ENCODE results near the gene MBD5.

The MBD5 gene

GRCh38 chr2:148021059-148021861 is at the start of gene MBD5:
Gene MBD5 (plus strand): TSS chr2:148021091.
- TF ChIP-seq TAF1 (IDR thresholded peaks at IDR 0.05; ENCODE audit: low read depth) (peak; percentile 73), YY1 (IDR thresholded peaks at IDR 0.05; ENCODE audit: low read depth) (no peak)

DNA sequence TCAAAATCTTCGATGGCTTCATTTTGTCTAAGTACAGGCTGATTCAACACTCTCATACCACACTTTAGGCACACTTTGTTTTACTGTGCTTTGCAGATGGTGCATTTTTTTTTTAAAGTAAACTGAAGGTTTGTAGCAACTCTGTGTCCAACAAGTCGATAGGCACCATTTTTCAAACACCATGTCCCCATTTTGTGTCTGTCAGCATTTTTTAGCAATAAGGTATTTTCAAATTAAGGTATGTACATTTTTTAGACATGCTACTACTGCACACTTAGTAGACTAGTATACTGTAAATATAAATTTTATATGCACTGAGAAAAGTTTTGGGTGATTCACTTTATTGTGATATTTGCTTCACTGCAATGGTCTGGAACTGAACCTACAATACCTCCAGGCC is 44.8 kb upstream of the MBD5 start:
- TF ChIP-seq YY1 (IDR thresholded peaks at IDR 0.05; ENCODE audit: low read depth) (no peak), RAD21 (IDR thresholded peaks at IDR 0.05; ENCODE audit: low read depth) (no peak)
- TF ChIP-seq, protein P1, sequence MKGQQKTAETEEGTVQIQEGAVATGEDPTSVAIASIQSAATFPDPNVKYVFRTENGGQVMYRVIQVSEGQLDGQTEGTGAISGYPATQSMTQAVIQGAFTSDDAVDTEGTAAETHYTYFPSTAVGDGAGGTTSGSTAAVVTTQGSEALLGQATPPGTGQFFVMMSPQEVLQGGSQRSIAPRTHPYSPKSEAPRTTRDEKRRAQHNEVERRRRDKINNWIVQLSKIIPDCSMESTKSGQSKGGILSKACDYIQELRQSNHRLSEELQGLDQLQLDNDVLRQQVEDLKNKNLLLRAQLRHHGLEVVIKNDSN (IDR thresholded peaks at IDR 0.05): no peak

- no peak for TF ChIP-seq TAF1 (IDR thresholded peaks at IDR 0.05; ENCODE audit: low read depth)
- no peak for TF ChIP-seq ZBTB7A (IDR thresholded peaks at IDR 0.05; ENCODE audit: low read depth)
- TF ChIP-seq TCF12 (IDR thresholded peaks at IDR 0.05; ENCODE audit: low read depth): no peak
- TF ChIP-seq CREB1 (IDR thresholded peaks at IDR 0.05; ENCODE audit: low read depth): no peak
- TF ChIP-seq EP300 (IDR thresholded peaks at IDR 0.05; ENCODE audit: borderline replicate concordance): no peak
- TF ChIP-seq RAD21 (IDR thresholded peaks at IDR 0.05; ENCODE audit: low read depth): no peak
- no peak for TF ChIP-seq CEBPB (IDR thresholded peaks at IDR 0.05)
- TF ChIP-seq FOXM1 (IDR thresholded peaks at IDR 0.05; ENCODE audit: borderline replicate concordance, low read depth): no peak
- no peak for TF ChIP-seq YY1 (IDR thresholded peaks at IDR 0.05; ENCODE audit: low read depth)
- no peak for TF ChIP-seq REST (IDR thresholded peaks at IDR 0.05; ENCODE audit: low read depth)
These were observed 43.2 kb upstream of the MBD5 start for GRCh38 chr2:147977679-147978078.

- TF ChIP-seq TAF1 (IDR thresholded peaks at IDR 0.05; ENCODE audit: low read depth) (no peak), CREB1 (IDR thresholded peaks at IDR 0.05; ENCODE audit: low read depth) (no peak), TEAD4 (IDR thresholded peaks at IDR 0.05) (no peak), EGR1 (IDR thresholded peaks at IDR 0.05) (no peak), EP300 (IDR thresholded peaks at IDR 0.05; ENCODE audit: borderline replicate concordance) (no peak), FOXM1 (IDR thresholded peaks at IDR 0.05; ENCODE audit: borderline replicate concordance, low read depth) (no peak), TCF12 (IDR thresholded peaks at IDR 0.05; ENCODE audit: low read depth) (no peak)
These were observed 39.9 kb upstream of the MBD5 start for GRCh38 chr2:147980940-147981528.

DNA sequence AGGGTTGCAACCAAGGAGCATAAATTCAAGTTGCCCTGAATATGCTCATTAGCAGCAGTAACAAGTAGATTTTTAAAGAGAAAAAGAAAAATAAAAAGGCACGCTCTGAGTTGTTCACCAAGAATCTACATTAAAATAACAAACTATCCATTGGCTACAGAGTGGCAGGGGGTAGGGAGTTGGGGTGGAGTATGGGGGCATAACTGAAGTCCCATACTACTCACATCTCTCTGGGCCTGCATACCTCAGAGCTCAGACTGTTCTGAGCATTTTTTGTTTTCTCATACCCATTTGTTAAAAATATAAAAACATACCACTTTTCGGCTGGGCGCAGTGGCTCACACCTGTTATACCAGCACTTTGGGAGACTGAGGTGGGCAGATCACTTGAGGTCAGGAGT is 31.8 kb upstream of the MBD5 start:
- TF ChIP-seq TCF12 (IDR thresholded peaks at IDR 0.05; ENCODE audit: low read depth) (no peak), EGR1 (IDR thresholded peaks at IDR 0.05) (no peak), MAX (IDR thresholded peaks at IDR 0.05) (no peak), ZBTB7A (IDR thresholded peaks at IDR 0.05; ENCODE audit: low read depth) (no peak), FOXM1 (IDR thresholded peaks at IDR 0.05; ENCODE audit: borderline replicate concordance, low read depth) (no peak)

DNA sequence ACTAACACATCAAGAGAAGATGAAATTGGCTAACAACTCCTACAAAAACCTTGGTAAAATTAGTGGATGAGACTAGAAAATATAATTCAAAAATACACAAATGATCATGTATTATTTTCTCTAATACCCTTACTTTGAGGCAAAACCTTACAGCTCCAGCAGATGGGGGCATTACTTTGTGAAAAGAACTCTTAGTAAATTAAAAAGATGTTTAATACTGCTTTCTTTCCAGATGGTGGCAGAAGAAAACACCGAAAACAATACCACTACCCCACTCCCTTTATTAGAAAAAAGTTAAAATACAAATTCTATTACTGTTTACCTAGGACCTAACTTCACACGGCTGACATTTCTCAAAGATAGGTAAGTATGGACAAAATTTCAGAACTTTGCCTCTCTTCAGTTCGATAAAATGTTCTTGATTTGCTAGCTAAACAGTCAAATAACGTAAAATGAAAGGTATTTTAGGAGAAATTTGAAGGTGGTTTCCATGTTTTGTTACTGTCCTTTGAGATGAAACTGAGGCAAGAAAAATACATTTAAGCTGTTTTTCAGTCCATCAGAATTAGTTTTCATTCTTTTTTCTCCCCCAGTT is 31.0 kb upstream of the MBD5 start:
- TF ChIP-seq CREB1 (IDR thresholded peaks at IDR 0.05; ENCODE audit: low read depth): no peak
- no peak for TF ChIP-seq YY1 (IDR thresholded peaks at IDR 0.05; ENCODE audit: low read depth)
- peak; percentile 54 for TF ChIP-seq RAD21 (IDR thresholded peaks at IDR 0.05; ENCODE audit: low read depth)
- no peak for TF ChIP-seq TEAD4 (IDR thresholded peaks at IDR 0.05)
- TF ChIP-seq, protein P1 (IDR thresholded peaks at IDR 0.05): no peak
- no peak for TF ChIP-seq TCF12 (IDR thresholded peaks at IDR 0.05; ENCODE audit: low read depth)
- no peak for TF ChIP-seq FOXM1 (IDR thresholded peaks at IDR 0.05; ENCODE audit: borderline replicate concordance, low read depth)

- TF ChIP-seq EGR1 (IDR thresholded peaks at IDR 0.05): no peak
- TF ChIP-seq ZBTB7A (IDR thresholded peaks at IDR 0.05; ENCODE audit: low read depth): no peak
- no peak for TF ChIP-seq NFIC (IDR thresholded peaks at IDR 0.05)
- no peak for TF ChIP-seq EP300 (IDR thresholded peaks at IDR 0.05; ENCODE audit: borderline replicate concordance)
- no peak for TF ChIP-seq MAX (IDR thresholded peaks at IDR 0.05)
These were observed 24.1 kb upstream of the MBD5 start for GRCh38 chr2:147996828-147997227.

DNA sequence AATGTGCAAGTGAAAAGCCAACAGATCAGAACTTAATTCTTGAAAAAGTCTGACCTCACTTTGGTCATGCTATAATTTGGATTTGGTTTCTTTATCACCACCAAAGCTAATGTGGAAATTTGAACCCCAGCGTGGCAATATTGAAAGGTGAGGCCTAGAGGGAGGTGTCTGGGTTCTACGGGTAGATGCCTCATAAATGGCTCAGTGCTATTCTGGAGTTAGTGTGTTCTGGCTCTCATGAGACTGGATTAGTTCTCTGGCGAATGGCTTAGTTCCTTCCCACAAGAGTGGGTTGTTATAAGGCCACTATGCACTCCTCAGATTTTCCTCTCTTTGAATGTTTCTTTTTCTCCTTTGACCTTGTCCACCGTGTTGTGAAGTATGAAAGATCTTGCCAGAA is 22.7 kb upstream of the MBD5 start:
- TF ChIP-seq MAX (IDR thresholded peaks at IDR 0.05) (no peak), ZBTB7A (IDR thresholded peaks at IDR 0.05; ENCODE audit: low read depth) (no peak), CEBPB (IDR thresholded peaks at IDR 0.05) (no peak), NFIC (IDR thresholded peaks at IDR 0.05) (no peak), EP300 (IDR thresholded peaks at IDR 0.05; ENCODE audit: borderline replicate concordance) (no peak), REST (IDR thresholded peaks at IDR 0.05; ENCODE audit: low read depth) (no peak), TEAD4 (IDR thresholded peaks at IDR 0.05) (no peak), EGR1 (IDR thresholded peaks at IDR 0.05) (no peak), YY1 (IDR thresholded peaks at IDR 0.05; ENCODE audit: low read depth) (no peak), CREB1 (IDR thresholded peaks at IDR 0.05; ENCODE audit: low read depth) (no peak)
- TF ChIP-seq, protein P1 (IDR thresholded peaks at IDR 0.05): no peak
